ENCODE results near the gene SYTL5. TPM values are rescaled to one million over a fixed set of nuclear protein-coding genes. Genes with fewer than 3 reads are reported as not detected.
A peak's percentile ranks its signal among the peaks of the same experiment; 100 is the strongest.

Gene SYTL5
- polyA plus RNA-seq, 2 of the 4 experiments (the other 2 are of a cell fraction) = 0.79 to 1.1 TPM

DNA sequence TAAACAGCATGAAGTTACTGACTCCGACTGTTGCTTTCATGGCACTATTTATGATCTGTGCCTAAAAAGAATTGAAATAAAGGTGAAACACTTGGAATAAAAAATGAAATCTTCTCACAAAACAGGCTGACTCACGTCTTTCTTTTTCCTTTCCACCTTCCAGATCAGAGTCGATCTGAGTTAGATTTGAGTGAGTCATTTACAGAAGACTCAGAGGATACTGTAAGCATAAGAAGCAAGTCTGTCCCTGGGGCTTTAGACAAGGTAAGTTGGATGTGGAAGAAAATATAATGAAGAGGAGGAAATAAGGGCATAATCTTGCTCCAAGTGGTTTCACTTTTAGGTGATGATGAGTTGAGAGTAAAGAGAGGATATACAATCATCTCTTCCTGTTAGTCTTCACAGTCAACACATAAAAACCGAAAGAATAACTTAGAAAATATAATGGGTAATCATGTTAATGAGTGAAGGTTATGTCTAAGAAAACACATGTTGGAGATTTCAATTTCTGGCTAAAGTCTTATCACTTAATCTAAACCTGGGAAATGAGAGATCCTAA, 89.7 kb downstream of the SYTL5 start:
- ChIA-PET POLR2A (no interaction called here), CTCF (no interaction called here)
- Histone ChIP-seq H3K4me1 (no peaks in the 10 kb centered on the region), H3K9me3 (no peaks in the 10 kb centered on the region), H3K27ac (peak overlapping the region in 1 of 2 experiments; percentile 54; a peak in 2 of 6 replicates), H3K4me3 (no peak overlapping the region), H3K4me2 (peak overlapping the region; percentile 41)
- ATAC-seq (peak in 1 of 2 experiments; percentile 42; a peak in 1 of 6 replicates), FAIRE-seq (peak; percentile 93), DNase-seq (ENCODE audit: low read depth in 1 of 2, low spot score in 1 of 2) (peak; percentile 1 to 21)
- TF ChIP-seq ZNF302 (CRISPR knock-in tag; IDR thresholded peaks at IDR 0.05) = no peak
- TF ChIP-seq FOSL2 (IDR thresholded peaks at IDR 0.05) = no peak
- TF ChIP-seq FOSL2 (CRISPR knock-in tag; IDR thresholded peaks at IDR 0.05) = peak; percentile 40; the same call in 1 of the 2 replicates
- 9% methylated on average over 4 of the region's 4 CpGs for WGBS (ENCODE audit: missing lambda C conversion rate)

DNA sequence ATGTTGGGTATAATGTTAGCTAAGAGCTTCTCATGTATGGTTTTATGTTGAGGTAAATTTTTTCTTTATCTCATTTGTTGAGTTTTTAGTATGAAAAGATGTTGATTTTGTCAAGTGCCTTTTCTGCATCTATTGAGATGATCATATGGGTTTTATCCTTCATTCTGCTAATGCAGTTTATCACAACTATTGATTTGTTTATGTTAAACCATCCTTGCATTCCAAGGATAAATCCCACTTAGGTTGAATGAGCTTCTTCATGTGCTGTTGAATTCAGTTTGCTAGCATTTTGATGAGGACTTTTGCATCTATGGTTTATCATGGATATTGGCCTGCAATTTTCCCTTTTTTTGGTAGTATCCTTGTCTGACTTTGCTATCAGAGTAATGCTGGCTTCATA, 93.3 kb downstream of the SYTL5 start:
- DNase-seq (ENCODE audit: low read depth in 1 of 2, low spot score in 1 of 2) = no peak
- H3K4me2 ChIP-seq = no peak overlapping the region
- no peaks in the 10 kb centered on the region for H3K9me3 ChIP-seq
- no peak overlapping the region for H3K4me3 ChIP-seq
- TF ChIP-seq CEBPB (IDR thresholded peaks at IDR 0.05) = no peak
- TF ChIP-seq CBX2 (IDR thresholded peaks at IDR 0.05; ENCODE audit: borderline replicate concordance, low read depth) = no peak
- TF ChIP-seq FOSB (CRISPR knock-in tag; IDR thresholded peaks at IDR 0.05) = no peak
- TF ChIP-seq, protein P1, sequence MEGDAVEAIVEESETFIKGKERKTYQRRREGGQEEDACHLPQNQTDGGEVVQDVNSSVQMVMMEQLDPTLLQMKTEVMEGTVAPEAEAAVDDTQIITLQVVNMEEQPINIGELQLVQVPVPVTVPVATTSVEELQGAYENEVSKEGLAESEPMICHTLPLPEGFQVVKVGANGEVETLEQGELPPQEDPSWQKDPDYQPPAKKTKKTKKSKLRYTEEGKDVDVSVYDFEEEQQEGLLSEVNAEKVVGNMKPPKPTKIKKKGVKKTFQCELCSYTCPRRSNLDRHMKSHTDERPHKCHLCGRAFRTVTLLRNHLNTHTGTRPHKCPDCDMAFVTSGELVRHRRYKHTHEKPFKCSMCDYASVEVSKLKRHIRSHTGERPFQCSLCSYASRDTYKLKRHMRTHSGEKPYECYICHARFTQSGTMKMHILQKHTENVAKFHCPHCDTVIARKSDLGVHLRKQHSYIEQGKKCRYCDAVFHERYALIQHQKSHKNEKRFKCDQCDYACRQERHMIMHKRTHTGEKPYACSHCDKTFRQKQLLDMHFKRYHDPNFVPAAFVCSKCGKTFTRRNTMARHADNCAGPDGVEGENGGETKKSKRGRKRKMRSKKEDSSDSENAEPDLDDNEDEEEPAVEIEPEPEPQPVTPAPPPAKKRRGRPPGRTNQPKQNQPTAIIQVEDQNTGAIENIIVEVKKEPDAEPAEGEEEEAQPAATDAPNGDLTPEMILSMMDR (IDR thresholded peaks at IDR 0.05) = no peak
- TF ChIP-seq HDAC2 (IDR thresholded peaks at IDR 0.05) = no peak
- TF ChIP-seq, protein P2, sequence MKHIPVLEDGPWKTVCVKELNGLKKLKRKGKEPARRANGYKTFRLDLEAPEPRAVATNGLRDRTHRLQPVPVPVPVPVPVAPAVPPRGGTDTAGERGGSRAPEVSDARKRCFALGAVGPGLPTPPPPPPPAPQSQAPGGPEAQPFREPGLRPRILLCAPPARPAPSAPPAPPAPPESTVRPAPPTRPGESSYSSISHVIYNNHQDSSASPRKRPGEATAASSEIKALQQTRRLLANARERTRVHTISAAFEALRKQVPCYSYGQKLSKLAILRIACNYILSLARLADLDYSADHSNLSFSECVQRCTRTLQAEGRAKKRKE (CRISPR knock-in tag; IDR thresholded peaks at IDR 0.05; ENCODE audit: low read depth) = no peak
- TF ChIP-seq CBX8 (IDR thresholded peaks at IDR 0.05) = no peak
- FAIRE-seq = no peak
- no peaks in the 10 kb centered on the region for H3K4me1 ChIP-seq
- ChIA-PET POLR2A (no interaction called here), CTCF (interaction anchor here (1.0 kb wide), 1 partner anchor 32 kb away, joined by 3 read pairs; no protein-coding TSS in a partner anchor)
- no peak overlapping the region for H3K27ac ChIP-seq
- ATAC-seq = no peak

DNA sequence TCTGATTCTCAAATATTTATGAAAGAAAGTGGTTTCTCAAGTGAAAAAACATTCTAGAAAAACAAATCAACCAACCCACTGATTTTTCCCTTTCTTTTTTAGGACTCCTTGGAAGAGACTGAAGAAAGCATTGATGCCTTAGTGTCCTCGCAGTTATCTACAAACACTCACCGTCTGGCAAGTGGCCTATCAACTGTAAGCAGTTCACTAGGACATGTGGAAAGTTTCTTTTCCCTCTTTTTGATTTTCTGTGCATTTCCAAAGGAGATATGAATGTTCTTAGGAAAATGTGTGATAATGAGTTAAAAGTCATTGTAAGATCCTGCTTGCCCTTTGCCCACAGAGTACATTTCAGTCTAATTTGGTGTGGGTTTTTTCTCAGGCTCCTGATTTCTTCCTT, 95.9 kb downstream of the SYTL5 start:
- ATAC-seq = no peak
- H3K27ac ChIP-seq = no peak overlapping the region
- DNase-seq (ENCODE audit: low read depth in 1 of 2, low spot score in 1 of 2) = no peak
- H3K4me2 ChIP-seq = no peak overlapping the region
- no peaks in the 10 kb centered on the region for H3K4me1 ChIP-seq
- no peaks in the 10 kb centered on the region for H3K9me3 ChIP-seq
- peak; percentile 89 for FAIRE-seq
- no peak overlapping the region for H3K4me3 ChIP-seq
- CTCF ChIA-PET = no interaction called here
- POLR2A ChIA-PET = no interaction called here
- TF ChIP-seq, protein P3, sequence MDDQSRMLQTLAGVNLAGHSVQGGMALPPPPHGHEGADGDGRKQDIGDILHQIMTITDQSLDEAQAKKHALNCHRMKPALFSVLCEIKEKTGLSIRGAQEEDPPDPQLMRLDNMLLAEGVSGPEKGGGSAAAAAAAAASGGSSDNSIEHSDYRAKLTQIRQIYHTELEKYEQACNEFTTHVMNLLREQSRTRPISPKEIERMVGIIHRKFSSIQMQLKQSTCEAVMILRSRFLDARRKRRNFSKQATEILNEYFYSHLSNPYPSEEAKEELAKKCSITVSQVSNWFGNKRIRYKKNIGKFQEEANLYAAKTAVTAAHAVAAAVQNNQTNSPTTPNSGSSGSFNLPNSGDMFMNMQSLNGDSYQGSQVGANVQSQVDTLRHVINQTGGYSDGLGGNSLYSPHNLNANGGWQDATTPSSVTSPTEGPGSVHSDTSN (IDR thresholded peaks at IDR 0.05) = no peak
- TF ChIP-seq FOSB (CRISPR knock-in tag; IDR thresholded peaks at IDR 0.05) (no peak), PHF8 (IDR thresholded peaks at IDR 0.05; ENCODE audit: borderline replicate concordance, low read depth) (no peak), CBX2 (IDR thresholded peaks at IDR 0.05; ENCODE audit: borderline replicate concordance, low read depth) (no peak), ESRRA (IDR thresholded peaks at IDR 0.05; ENCODE audit: borderline replicate concordance, low read length) (no peak), FOXS1 (CRISPR knock-in tag; IDR thresholded peaks at IDR 0.05) (no peak), NR3C1 (IDR thresholded peaks at IDR 0.05) (no peak), CEBPB (IDR thresholded peaks at IDR 0.05) (no peak), TFCP2L1 (CRISPR knock-in tag; IDR thresholded peaks at IDR 0.05) (no peak), SMC3 (IDR thresholded peaks at IDR 0.05) (no peak), FOSL2 (IDR thresholded peaks at IDR 0.05) (no peak), FOSL2 (CRISPR knock-in tag; IDR thresholded peaks at IDR 0.05) (no peak), CBX8 (IDR thresholded peaks at IDR 0.05) (no peak), MYC (IDR thresholded peaks at IDR 0.05; ENCODE audit: borderline replicate concordance, low read length) (no peak), CHD2 (IDR thresholded peaks at IDR 0.05; ENCODE audit: low read length, partially characterized antibody) (no peak), RAD21 (conservative IDR thresholded peaks at IDR 0.05 in 1 of 2, IDR thresholded peaks at IDR 0.05 in 1 of 2) (no peak), EHF (CRISPR knock-in tag; IDR thresholded peaks at IDR 0.05) (no peak), HOXA7 (CRISPR knock-in tag; IDR thresholded peaks at IDR 0.05) (no peak), MAZ (IDR thresholded peaks at IDR 0.05; ENCODE audit: borderline replicate concordance, low read depth, low read length) (no peak)
- 30% methylated on average over 2 of the region's 2 CpGs for WGBS (ENCODE audit: missing lambda C conversion rate)

Data from A549 (cell line).